Stimulated activated CD4-positive, alpha-beta T cell treated with anti-CD3 and anti-CD28 coated beads, Interleukin-1b, Interleukin-23, amount 100 ng/mL, for 1 hour (primary cell): Measurements from ENCODE around the gene AQP6.

Source experiments
- DNase-seq, 2 donors: peaks; one replicate each; pipeline ENCODE4 v3.0.0-alpha.2; 2020; ENCODE audit warnings: low read depth in 2 of 2

AQP6 gene

GRCh38 chr12:49942921-49943624 lies 29.7 kb upstream of the AQP6 start:
- no peak for DNase-seq

- DNase-seq: no peak
Measured at GRCh38 chr12:49943625-49943960, 29.2 kb upstream of the AQP6 start.

- DNase-seq: no peak
Measured at GRCh38 chr12:49944046-49944445, 28.7 kb upstream of the AQP6 start.

- DNase-seq: no peak
Measured at GRCh38 chr12:49944718-49945117, 28.0 kb upstream of the AQP6 start.

- DNase-seq: peak; percentile 73 to 78
Measured at GRCh38 chr12:49945394-49946080, 27.2 kb upstream of the AQP6 start.

GRCh38 chr12:49946086-49946485 lies 26.7 kb upstream of the AQP6 start:
- no peak for DNase-seq

GRCh38 chr12:49946497-49946896 lies 26.2 kb upstream of the AQP6 start:
- no peak for DNase-seq

GRCh38 chr12:49947593-49948226 lies 25.0 kb upstream of the AQP6 start:
- DNase-seq: no peak

GRCh38 chr12:49948866-49949845 lies 23.6 kb upstream of the AQP6 start:
- no peak for DNase-seq

GRCh38 chr12:49949866-49950265 lies 22.9 kb upstream of the AQP6 start:
- no peak for DNase-seq

GRCh38 chr12:49950273-49951251 lies 22.2 kb upstream of the AQP6 start, which contains the start of gene AQP2:
TSS of gene AQP2 (plus strand) at chr12:49950737. CDS start at chr12:49950831, 94 bp downstream.
- no peak for DNase-seq

- DNase-seq: no peak
Measured at GRCh38 chr12:49951411-49952240, 21.1 kb upstream of the AQP6 start.

GRCh38 chr12:49952391-49953055 lies 20.2 kb upstream of the AQP6 start:
- DNase-seq: no peak

- no peak for DNase-seq
Measured at GRCh38 chr12:49953151-49953550, 19.6 kb upstream of the AQP6 start.

- DNase-seq: no peak
Measured at GRCh38 chr12:49953961-49954846, 18.5 kb upstream of the AQP6 start.

GRCh38 chr12:49954863-49955830 lies 17.6 kb upstream of the AQP6 start:
- no peak for DNase-seq
